Thyroid gland (tissue), 4 donors: ENCODE measurements around the gene MRGPRE.

Experiments used
- POLR2A ChIP-seq, 2 donors: fragments of 450-650 bp; IDR thresholded peaks; one replicate each; pipeline ENCODE4 v1.6.1; 2017; ENCODE audit warnings: antibody characterized with exemption in 2 of 2, mild to moderate bottlenecking in 2 of 2, moderate library complexity in 1 of 2
- TF ChIP-seq, protein P1 (sequence below), 6 experiments: fragments of 200-600 bp in 3 of 6; fragments of 450-650 bp in 3 of 6; sonication (generic) in 3 of 6; IDR thresholded peaks; one replicate each; pipeline ENCODE4 v1.5.1; 2016 to 2019; ENCODE audit warnings: antibody characterized with exemption in 6 of 6, mild to moderate bottlenecking in 2 of 6, inconsistent platforms in 1 of 6, moderate library complexity in 1 of 6

DNA sequence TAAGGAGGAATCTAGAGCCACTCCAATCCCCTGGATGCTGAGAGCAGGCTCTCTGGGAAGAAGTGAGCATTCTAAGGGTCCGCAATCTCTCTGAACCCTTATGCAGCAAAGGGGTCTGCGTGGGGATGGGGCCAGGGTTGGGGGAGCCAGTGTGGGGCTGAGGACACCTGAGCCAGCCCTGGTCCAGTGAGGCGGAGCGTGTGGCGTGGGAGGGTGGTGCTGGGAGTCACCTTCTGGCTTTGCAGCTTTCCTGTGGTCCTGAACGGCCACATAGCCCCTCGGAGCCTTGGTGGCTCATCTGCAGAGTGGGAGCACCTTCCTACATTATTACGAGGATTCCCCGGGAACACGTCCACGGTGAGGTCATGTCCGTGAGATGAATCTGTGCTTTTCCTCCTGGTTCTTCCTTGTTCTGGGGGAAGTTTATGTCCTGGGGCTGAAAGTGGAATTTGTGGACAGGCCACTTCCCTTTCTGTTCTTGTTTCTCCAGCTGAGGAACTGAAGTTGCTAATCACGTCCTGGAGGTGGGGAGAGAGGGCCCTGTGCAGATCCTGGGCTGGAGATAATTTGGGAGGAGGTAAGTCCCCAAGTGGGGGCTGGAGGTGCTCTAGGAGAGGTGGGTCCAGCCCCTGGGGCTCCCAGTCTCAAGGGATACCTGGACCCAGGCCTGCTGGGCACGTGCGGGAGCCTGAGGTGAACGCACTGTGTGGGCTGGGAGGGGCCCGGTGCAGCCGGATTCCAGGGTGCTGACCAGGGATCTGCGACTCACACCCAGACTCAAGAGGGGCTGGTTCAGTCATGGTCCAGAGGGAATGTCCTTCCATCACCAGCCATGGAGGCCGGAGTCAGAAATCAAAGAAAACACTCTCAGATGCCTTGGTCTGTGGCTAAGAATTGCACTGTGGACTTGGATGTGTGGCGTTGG, 6.1 kb downstream of the MRGPRE start:
- TF ChIP-seq, protein P1, sequence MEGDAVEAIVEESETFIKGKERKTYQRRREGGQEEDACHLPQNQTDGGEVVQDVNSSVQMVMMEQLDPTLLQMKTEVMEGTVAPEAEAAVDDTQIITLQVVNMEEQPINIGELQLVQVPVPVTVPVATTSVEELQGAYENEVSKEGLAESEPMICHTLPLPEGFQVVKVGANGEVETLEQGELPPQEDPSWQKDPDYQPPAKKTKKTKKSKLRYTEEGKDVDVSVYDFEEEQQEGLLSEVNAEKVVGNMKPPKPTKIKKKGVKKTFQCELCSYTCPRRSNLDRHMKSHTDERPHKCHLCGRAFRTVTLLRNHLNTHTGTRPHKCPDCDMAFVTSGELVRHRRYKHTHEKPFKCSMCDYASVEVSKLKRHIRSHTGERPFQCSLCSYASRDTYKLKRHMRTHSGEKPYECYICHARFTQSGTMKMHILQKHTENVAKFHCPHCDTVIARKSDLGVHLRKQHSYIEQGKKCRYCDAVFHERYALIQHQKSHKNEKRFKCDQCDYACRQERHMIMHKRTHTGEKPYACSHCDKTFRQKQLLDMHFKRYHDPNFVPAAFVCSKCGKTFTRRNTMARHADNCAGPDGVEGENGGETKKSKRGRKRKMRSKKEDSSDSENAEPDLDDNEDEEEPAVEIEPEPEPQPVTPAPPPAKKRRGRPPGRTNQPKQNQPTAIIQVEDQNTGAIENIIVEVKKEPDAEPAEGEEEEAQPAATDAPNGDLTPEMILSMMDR (IDR thresholded peaks at IDR 0.05): no peak
- no peak for TF ChIP-seq POLR2A (IDR thresholded peaks at IDR 0.05)
